Gastroesophageal sphincter (tissue), 4 donors: Measurements from ENCODE around the gene MSANTD7. TPM values are rescaled to one million over a fixed set of nuclear protein-coding genes. Genes with fewer than 3 reads are reported as not detected.

Experiments used
- ATAC-seq: fragments of 150-250 bp; one replicate; pipeline ENCODE4 v1.9.1; 2016; ENCODE audit warnings: mild to moderate bottlenecking, moderate library complexity
- H3K27ac ChIP-seq, 4 donors: fragments of 200-600 bp; sonication (generic) in 3 of 4; 1 replicate in 3 of 4; 2 replicates in 1 of 4; pipeline ENCODE4 v1.5.1; 2016 to 2019
- H3K27me3 ChIP-seq: fragments of 200-600 bp; sonication (generic); one replicate; pipeline ENCODE4 v1.5.1; 2019
- H3K36me3 ChIP-seq, 2 donors: fragments of 200-600 bp; sonication (generic); one replicate each; pipeline ENCODE4 v1.5.1; 2019; ENCODE audit warnings: control low read depth in 1 of 2
- H3K4me1 ChIP-seq, 3 donors: fragments of 200-600 bp; sonication (generic); 1 replicate in 2 of 3; 2 replicates in 1 of 3; pipeline ENCODE4 v1.5.1; 2016 to 2019; ENCODE audit warnings: control low read depth in 2 of 3
- H3K4me3 ChIP-seq, 2 donors: fragments of 200-600 bp; sonication (generic); one replicate each; pipeline ENCODE4 v1.5.1; 2019; ENCODE audit warnings: mild to moderate bottlenecking in 1 of 2, moderate library complexity in 1 of 2
- H3K9me3 ChIP-seq, 3 donors: fragments of 200-600 bp; sonication (generic); one replicate each; pipeline ENCODE4 v1.5.1; 2017 to 2019; ENCODE audit warnings: control low read depth in 2 of 3
- CTCF ChIP-seq, 4 experiments: fragments of 200-600 bp in 2 of 4; fragments of 450-650 bp in 2 of 4; sonication (generic) in 1 of 4; IDR thresholded peaks; one replicate each; pipeline ENCODE4 v1.5.1; 2017 to 2019; ENCODE audit warnings: antibody characterized with exemption in 4 of 4, mild to moderate bottlenecking in 2 of 4, moderate library complexity in 2 of 4
- EP300 ChIP-seq: sonication (generic); formaldehyde crosslinking; IDR thresholded peaks from one replicate; pipeline ENCODE4 v1.6.1; 2017; ENCODE audit warnings: antibody characterized with exemption, mild to moderate bottlenecking
- POLR2A ChIP-seq, 2 donors: fragments of 450-650 bp; IDR thresholded peaks; one replicate each; pipeline ENCODE4 v1.6.1; 2017; ENCODE audit warnings: antibody characterized with exemption in 2 of 2, mild to moderate bottlenecking in 2 of 2, moderate library complexity in 1 of 2
- POLR2AphosphoS5 ChIP-seq: sonication (generic); formaldehyde crosslinking; IDR thresholded peaks from one replicate; pipeline ENCODE4 v1.6.1; 2017; ENCODE audit warnings: antibody characterized with exemption
- WGBS, 2 donors: methylation state at CpG; one replicate each; pipeline ENCODE4 v1.1.5; 2018; ENCODE audit warnings: low coverage in 1 of 2; 5-methylcytosine and 5-hydroxymethylcytosine counted together
- total RNA-seq, 4 donors: library from RNA; depleted of rRNA; stranded (reverse); fragments of >200 nt; gene quantifications; one replicate each; pipeline ENCODE4 v1.1.0, GENCODE V29; 2016

MSANTD7 gene
- total RNA-seq, 4 donors from 2014 or later, result 8.2 to 15.5 (median 11.6) TPM

DNA sequence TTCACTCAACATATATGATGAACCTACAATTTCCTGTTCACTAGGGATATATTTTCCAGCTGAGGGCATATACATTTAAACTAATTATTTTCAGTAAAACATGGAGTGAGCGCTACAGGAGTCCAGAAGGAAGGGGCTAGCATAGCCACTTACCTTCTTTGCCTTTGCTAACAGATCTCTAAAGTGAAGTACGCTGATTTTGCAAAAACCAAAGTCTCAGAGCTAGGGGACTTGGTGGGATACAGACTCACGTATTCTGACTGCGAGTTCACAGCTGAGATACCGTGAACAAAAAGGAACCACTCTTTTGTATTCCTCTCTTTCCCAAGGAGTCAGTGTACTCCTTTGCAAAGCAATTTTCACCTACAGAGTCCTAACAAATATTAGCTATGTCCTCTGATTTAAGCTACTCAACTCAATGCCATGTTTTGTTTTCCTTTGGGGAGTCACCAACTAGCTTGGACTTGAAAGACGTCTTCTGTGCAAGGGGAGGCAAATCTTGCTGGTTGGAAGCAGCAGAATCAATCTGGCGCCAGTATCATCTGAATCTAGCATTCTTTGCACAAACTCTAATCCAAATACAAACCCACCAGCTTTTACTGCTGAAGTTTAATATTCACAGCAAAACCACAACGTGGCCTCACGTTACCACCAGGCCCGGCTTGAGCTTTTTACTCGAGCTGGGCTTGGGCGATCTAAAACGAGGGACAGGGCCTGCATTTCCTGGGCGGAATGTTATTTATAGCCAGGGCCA, 926 bp upstream of the MSANTD7 start:
- H3K36me3 ChIP-seq, result peaks cover 0 to 25% of the 10 kb centered on the region in 2 donors
- peak overlapping the region; percentile 83 to 96 for H3K4me3 ChIP-seq
- no peaks in the 10 kb centered on the region for H3K27me3 ChIP-seq
- no peak for ATAC-seq
- peaks cover 0 to 28% (median 11%) of the 10 kb centered on the region in 3 donors for H3K4me1 ChIP-seq
- H3K9me3 ChIP-seq, result no peaks in the 10 kb centered on the region
- TF ChIP-seq CTCF (IDR thresholded peaks at IDR 0.05) (no peak), POLR2A (IDR thresholded peaks at IDR 0.05) (no peak), EP300 (no peak), POLR2AphosphoS5 (no peak)
- WGBS, 2 donors, result 20 to 28% methylated on average over 12 of the region's 14 CpGs
- H3K27ac ChIP-seq, result peak overlapping the region; percentile 91 to 99 (median 98)

DNA sequence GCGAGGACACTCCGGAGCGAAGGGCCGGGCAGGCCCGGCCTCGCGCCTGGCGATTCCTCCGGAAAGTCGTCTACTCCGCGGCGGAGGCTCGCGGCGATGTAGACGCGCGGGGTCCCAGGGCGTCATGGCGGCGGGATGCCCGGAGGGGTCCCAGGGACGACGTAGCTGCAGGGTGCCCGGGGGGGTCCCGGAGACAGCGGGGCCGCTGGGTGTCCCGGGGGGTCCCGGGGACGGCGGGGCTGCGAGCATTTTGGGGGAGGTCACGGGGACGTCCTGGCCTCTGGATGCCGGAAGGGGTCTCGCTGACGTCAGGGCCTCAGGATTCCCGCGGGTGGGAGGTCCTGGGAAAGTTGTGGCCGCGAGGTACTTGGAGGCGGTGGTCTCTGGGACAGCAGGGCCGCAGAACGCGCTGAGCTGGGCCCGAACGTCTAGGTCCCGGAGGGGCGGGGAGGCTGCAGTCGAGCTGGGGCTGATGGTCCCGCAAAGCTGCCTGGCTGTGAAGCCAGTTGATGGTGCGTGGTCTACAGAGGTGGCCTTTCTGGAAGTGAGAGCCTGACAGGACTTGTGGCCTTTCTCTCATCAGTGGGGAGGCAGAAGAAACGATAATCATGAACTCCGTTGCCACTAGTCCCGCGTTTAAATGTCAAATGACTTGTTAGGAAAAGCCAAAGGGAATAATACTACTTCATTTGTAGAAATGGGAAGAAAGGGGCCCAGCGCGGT, 637 bp downstream of the MSANTD7 start:
- peak overlapping the region; percentile 83 to 96 for H3K4me3 ChIP-seq
- H3K27ac ChIP-seq, result peak overlapping the region; percentile 84 to 99 (median 98)
- H3K9me3 ChIP-seq, result no peaks in the 10 kb centered on the region
- H3K27me3 ChIP-seq, result no peaks in the 10 kb centered on the region
- no peak for ATAC-seq
- H3K36me3 ChIP-seq, result peaks cover 0 to 37% of the 10 kb centered on the region in 2 donors
- H3K4me1 ChIP-seq, result peaks cover 0 to 28% (median 11%) of the 10 kb centered on the region in 3 donors
- TF ChIP-seq CTCF (IDR thresholded peaks at IDR 0.05) (no peak), POLR2AphosphoS5 (no peak), EP300 (no peak), POLR2A (IDR thresholded peaks at IDR 0.05) (no peak)
- WGBS, 2 donors, result 0% methylated on average over 5 to 9 of the region's 60 CpGs

- 0 to 11% methylated on average over 7 to 14 of the region's 14 CpGs for WGBS, 2 donors
- Histone ChIP-seq H3K4me1 (peaks cover 0 to 28% (median 11%) of the 10 kb centered on the region in 3 donors), H3K27me3 (no peaks in the 10 kb centered on the region), H3K36me3 (peaks cover 0 to 43% of the 10 kb centered on the region in 2 donors), H3K27ac (peak overlapping the region in 3 of 4 donors; percentile 97 to 99 (median 98)), H3K9me3 (no peaks in the 10 kb centered on the region), H3K4me3 (peak overlapping the region; percentile 83 to 96)
- TF ChIP-seq EP300, result no peak
- no peak for TF ChIP-seq CTCF (IDR thresholded peaks at IDR 0.05)
- no peak for TF ChIP-seq POLR2AphosphoS5
- TF ChIP-seq POLR2A (IDR thresholded peaks at IDR 0.05), result no peak
- no peak for ATAC-seq
Measured at GRCh38 chr10:14839305-14839695, 1.2 kb downstream of the MSANTD7 start.

DNA sequence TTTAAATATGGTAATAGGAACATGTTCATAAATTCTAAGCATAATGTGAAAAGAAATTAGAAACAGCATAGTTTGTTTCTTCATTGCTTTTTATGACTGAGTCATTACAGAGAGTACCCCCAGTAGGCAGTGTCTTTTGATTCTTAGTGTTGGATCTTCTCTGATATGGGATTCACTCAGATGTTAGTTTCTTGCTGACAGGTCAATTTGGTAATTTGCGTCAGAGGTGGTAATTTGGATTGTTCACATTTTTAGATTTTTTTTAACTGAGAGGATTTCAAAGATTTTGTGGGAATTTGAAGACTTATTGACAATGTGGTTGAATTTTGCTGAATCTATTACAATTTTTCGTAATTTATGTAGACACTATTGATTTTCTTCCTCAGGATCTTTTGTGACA, 2.1 kb downstream of the MSANTD7 start:
- H3K36me3 ChIP-seq, result peaks cover 0 to 52% of the 10 kb centered on the region in 2 donors
- TF ChIP-seq POLR2AphosphoS5, result no peak
- TF ChIP-seq CTCF (IDR thresholded peaks at IDR 0.05), result no peak
- TF ChIP-seq EP300, result no peak
- TF ChIP-seq POLR2A (IDR thresholded peaks at IDR 0.05), result no peak
- no peak overlapping the region for H3K4me3 ChIP-seq
- H3K27me3 ChIP-seq, result no peaks in the 10 kb centered on the region
- no peaks in the 10 kb centered on the region for H3K9me3 ChIP-seq
- WGBS, 2 donors, result 90 to 96% methylated on average over 2 of the region's 2 CpGs
- no peak overlapping the region for H3K27ac ChIP-seq
- no peak for ATAC-seq
- peaks cover 0 to 28% (median 11%) of the 10 kb centered on the region in 3 donors for H3K4me1 ChIP-seq
